RWPE2 (cell line): ENCODE results near the gene EZR.

ENCODE experiments used
- ATAC-seq: fragments of 200-7000 bp; cut with Tn5 transposase; 3 replicates; pipeline ENCODE4 v1.9.1; 2021; ENCODE audit warnings: low read depth
- DNase-seq: peaks from one replicate; pipeline ENCODE4 v3.0.0-alpha.2; 2020; ENCODE audit warnings: low spot score
- H3K27ac ChIP-seq: fragments of 450-650 bp; 2 replicates; pipeline ENCODE4 v1.5.1; 2017; ENCODE audit warnings: mild to moderate bottlenecking; ENCODE audit not compliant: poor library complexity, severe bottlenecking
- H3K27me3 ChIP-seq: fragments of 250-450 bp; sonication (Bioruptor Pico); 2 replicates; pipeline ENCODE4 v1.5.1; 2021; ENCODE audit warnings: mild to moderate bottlenecking, moderate library complexity; ENCODE audit not compliant: insufficient read depth, poor library complexity, severe bottlenecking
- H3K36me3 ChIP-seq: fragments of 250-450 bp; sonication (Bioruptor Pico); 2 replicates; pipeline ENCODE4 v1.5.1; 2020; ENCODE audit warnings: low read depth, mild to moderate bottlenecking, moderate library complexity
- H3K4me1 ChIP-seq: fragments of 250-450 bp; sonication (Bioruptor Pico); 2 replicates; pipeline ENCODE4 v1.5.1; 2021; ENCODE audit warnings: mild to moderate bottlenecking, moderate library complexity; ENCODE audit not compliant: insufficient read depth, poor library complexity, severe bottlenecking
- H3K4me3 ChIP-seq: fragments of 250-450 bp; sonication (Bioruptor Pico); 2 replicates; pipeline ENCODE4 v1.5.1; 2021; ENCODE audit warnings: mild to moderate bottlenecking, moderate library complexity; ENCODE audit not compliant: severe bottlenecking
- H3K9me3 ChIP-seq: fragments of 250-450 bp; sonication (Bioruptor Pico); 2 replicates; pipeline ENCODE4 v1.5.1; 2021; ENCODE audit warnings: mild to moderate bottlenecking, moderate library complexity; ENCODE audit not compliant: severe bottlenecking
- CTCF ChIP-seq: fragments of 450-650 bp; IDR thresholded peaks from one replicate; pipeline ENCODE4 v1.5.1; 2017; ENCODE audit warnings: mild to moderate bottlenecking, moderate library complexity; ENCODE audit not compliant: poor library complexity, severe bottlenecking

Gene EZR

GRCh38 chr6:158739673-158740072, 79.5 kb downstream of the EZR start:
- H3K27me3 ChIP-seq: no peaks in the 10 kb centered on the region
- H3K4me3 ChIP-seq: no peak overlapping the region
- H3K4me1 ChIP-seq: peaks cover 33% of the 10 kb centered on the region
- H3K36me3 ChIP-seq: no peaks in the 10 kb centered on the region
- ATAC-seq: no peak
- H3K9me3 ChIP-seq: no peaks in the 10 kb centered on the region
- TF ChIP-seq CTCF: no peak
- no peak for DNase-seq
- H3K27ac ChIP-seq: peak overlapping the region; percentile 76

GRCh38 chr6:158737710-158738615, 81.2 kb downstream of the EZR start:
- Histone ChIP-seq H3K27me3 (no peaks in the 10 kb centered on the region), H3K4me3 (no peak overlapping the region), H3K9me3 (peaks cover 10% of the 10 kb centered on the region), H3K4me1 (peaks cover 30% of the 10 kb centered on the region), H3K36me3 (no peaks in the 10 kb centered on the region), H3K27ac (peak overlapping the region; percentile 76)
- TF ChIP-seq CTCF: no peak
- peak; percentile 89 for ATAC-seq
- DNase-seq: peak; percentile 80

- no peak overlapping the region for H3K4me3 ChIP-seq
- H3K27ac ChIP-seq: peak overlapping the region; percentile 76
- peaks cover 26% of the 10 kb centered on the region for H3K4me1 ChIP-seq
- no peak for TF ChIP-seq CTCF
- H3K36me3 ChIP-seq: no peaks in the 10 kb centered on the region
- peaks cover 10% of the 10 kb centered on the region for H3K9me3 ChIP-seq
- H3K27me3 ChIP-seq: no peaks in the 10 kb centered on the region
- DNase-seq (no peak), ATAC-seq (no peak)
Observed at GRCh38 chr6:158737082-158737709, 82.0 kb downstream of the EZR start.

- Histone ChIP-seq H3K36me3 (no peaks in the 10 kb centered on the region), H3K27ac (no peak overlapping the region), H3K4me3 (no peak overlapping the region), H3K9me3 (peaks cover 16% of the 10 kb centered on the region), H3K4me1 (peaks cover 26% of the 10 kb centered on the region), H3K27me3 (no peaks in the 10 kb centered on the region)
- TF ChIP-seq CTCF: no peak
- ATAC-seq (no peak), DNase-seq (no peak)
Observed at GRCh38 chr6:158735009-158735408, 84.2 kb downstream of the EZR start.
